T-helper 2 cell (primary cell): ENCODE measurements around the gene FBXO4.

Source experiments
- DNase-seq, 5 experiments: peaks; one replicate each; pipeline versions ENCODE4 v3.0.0 to v3.0.0-alpha.2; 2012 to 2022

Gene FBXO4

GRCh38 chr5:41983284-41983683 is 58.2 kb downstream of the FBXO4 start:
- DNase-seq, result no peak

DNA sequence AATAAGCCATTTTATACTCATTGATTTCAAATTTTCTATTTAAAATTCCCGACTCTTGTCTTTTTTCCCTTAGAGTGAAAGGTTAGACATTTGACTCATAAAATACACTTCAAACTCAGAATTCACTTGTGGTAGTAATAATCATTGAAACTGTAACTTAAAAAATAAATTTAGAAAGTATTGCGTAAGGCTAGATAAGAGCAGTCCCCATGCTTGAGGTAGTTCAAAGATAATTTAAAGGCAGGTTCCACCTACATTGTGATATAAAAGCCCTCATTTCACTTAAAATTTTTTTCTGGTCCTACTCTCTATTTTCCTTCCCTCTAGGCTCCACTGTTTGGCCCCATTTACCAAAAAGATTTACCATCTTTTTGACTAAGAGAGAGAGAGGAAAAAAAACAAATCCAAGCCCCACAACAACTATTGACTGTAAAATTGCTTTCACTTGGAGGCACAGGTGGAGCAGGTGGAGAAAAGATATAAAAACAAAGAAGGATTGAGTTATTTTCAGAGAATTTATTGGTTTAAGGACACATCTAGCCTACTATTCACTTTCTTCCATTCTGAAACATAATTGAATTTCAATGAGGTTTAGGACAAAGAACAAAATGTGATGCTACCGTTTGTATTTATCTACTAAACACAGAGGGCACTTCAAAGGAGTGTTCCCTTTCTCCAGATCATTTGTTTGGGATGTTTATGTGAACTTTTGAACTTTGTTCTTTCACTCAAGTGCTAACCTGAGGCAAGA is 61.0 kb downstream of the FBXO4 start:
- no peak for DNase-seq
